ENCODE measurements around the gene CDKN2B-AS1.

Gene CDKN2B-AS1

DNA sequence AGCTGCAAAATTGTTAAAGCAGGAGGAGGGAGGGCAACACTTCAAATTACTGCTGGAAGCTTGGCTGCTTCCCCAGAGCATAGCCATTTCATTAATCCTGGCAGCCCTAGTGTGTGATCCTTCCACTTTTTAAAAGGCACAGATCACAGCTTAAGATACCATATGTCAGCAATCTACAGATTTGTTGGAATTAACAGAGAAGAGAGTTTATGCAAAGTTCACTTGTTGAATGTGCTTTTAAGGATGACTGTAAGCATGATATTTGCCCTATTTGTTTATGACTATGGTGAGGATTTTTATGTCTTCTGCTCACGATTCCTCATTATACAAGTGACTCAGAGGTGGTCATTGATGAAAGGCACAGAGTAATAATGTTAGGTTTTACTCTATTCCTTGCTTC is 170.6 kb downstream of the CDKN2B-AS1 start:
- TF ChIP-seq, protein P1, sequence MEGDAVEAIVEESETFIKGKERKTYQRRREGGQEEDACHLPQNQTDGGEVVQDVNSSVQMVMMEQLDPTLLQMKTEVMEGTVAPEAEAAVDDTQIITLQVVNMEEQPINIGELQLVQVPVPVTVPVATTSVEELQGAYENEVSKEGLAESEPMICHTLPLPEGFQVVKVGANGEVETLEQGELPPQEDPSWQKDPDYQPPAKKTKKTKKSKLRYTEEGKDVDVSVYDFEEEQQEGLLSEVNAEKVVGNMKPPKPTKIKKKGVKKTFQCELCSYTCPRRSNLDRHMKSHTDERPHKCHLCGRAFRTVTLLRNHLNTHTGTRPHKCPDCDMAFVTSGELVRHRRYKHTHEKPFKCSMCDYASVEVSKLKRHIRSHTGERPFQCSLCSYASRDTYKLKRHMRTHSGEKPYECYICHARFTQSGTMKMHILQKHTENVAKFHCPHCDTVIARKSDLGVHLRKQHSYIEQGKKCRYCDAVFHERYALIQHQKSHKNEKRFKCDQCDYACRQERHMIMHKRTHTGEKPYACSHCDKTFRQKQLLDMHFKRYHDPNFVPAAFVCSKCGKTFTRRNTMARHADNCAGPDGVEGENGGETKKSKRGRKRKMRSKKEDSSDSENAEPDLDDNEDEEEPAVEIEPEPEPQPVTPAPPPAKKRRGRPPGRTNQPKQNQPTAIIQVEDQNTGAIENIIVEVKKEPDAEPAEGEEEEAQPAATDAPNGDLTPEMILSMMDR (conservative IDR thresholded peaks at IDR 0.05; ENCODE audit: low read length): no peak
- H3K4me3 ChIP-seq (ENCODE audit: low read length): no peak overlapping the region
- DNase-seq (ENCODE audit: low read depth): peak; percentile 53

DNA sequence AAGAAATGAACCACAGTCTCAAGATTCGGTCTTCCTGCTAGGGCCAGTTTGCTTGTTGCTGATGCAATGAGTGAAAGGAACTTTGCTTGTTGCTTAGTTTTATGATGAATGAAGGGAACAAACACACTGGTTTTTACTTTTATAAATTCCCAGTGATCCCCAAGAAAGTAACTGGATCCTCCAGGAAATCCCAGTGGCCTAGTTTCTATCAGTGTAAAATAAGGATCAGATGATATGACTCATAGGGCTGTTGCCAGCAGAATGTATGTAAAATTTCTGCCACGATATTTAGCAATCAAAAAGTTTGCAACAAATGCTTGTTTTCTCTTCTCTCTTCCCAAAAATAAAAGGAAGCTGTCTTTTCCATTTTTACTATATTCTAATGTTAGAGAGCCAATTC is 174.7 kb downstream of the CDKN2B-AS1 start:
- DNase-seq (ENCODE audit: low read depth): peak; percentile 41
- TF ChIP-seq, protein P1 (conservative IDR thresholded peaks at IDR 0.05; ENCODE audit: low read length): no peak
- no peak overlapping the region for H3K4me3 ChIP-seq (ENCODE audit: low read length)

DNA sequence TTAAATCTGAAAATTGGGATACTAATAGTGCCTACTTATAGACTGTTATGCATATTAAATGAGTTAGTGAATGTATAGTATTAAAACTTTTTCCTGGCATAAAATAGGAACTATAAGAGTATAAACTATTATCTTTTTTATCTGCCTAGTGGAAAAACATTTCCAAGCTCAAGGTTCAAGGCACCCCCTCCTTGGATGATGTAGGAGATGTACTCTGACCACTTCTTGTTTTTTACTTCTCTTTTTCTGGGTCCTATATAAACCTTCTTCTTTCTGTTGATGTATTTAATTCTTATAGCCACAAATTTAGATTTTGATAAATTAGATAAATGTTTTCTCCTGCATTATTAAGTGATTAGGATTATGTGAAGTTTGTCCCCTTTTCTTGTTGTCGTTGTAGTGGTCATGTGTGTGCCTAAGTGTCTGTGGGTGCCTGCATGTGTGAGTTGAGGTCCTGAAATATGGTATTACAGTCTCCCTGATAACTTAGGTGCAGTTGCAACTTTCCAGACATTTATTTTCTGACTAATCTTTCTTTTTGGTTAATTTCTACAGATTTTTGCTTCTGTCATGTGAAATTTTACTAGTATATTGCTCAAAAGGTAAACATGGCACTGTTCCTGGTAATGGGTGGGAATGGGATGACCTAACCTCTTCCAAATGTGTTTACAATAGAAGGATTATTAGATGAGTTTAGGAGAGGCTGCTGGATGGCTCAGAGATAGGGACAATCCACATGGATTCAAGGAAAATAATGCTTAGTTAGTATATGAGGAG is 175.3 kb downstream of the CDKN2B-AS1 start:
- H3K4me3 ChIP-seq (ENCODE audit: low read length): no peak overlapping the region
- peak; percentile 84 for DNase-seq (ENCODE audit: low read depth)
- TF ChIP-seq, protein P1 (conservative IDR thresholded peaks at IDR 0.05; ENCODE audit: low read length): no peak
